Measurements from ENCODE around the gene MYH7B. TPM values are rescaled to one million over a fixed set of nuclear protein-coding genes. Genes with fewer than 3 reads are reported as not detected.
A peak's percentile ranks its signal among the peaks of the same experiment; 100 is the strongest.

The MYH7B gene
- total and polyA plus RNA-seq, 8 donors = 0.09 to 2.3 (median 0.37) TPM

DNA sequence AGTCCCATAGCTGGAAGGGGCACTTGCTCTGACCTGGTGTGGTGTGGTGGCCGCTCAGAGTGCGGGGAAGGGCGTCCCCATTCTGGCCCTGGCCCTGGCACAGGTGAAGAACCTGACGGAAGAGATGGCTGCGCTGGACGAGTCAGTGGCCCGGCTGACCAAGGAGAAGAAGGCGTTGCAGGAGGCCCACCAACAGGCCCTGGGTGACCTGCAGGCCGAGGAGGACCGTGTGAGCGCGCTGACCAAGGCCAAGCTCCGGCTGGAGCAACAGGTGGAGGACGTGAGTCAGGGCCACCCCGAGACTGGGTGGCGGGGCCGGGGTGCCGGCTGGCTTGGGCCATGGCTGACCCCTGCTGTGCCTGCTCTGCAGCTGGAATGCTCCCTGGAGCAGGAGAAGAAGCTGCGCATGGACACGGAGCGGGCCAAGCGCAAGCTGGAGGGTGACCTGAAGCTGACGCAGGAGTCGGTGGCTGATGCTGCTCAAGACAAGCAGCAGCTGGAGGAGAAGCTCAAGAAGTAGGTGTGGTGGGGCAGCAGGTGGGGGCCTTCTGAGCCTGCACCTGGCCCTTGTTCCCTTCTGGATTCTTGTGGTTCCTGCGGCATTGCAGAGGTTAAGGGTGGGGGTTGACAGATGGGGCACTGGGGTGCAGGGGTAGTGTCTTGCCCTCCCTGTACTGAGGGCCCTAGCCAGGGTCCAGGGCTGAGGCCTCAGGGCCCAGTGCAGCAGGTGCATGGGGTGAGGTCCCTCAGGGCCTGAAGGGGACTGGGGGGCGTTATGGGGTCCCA lies 40.8 kb downstream of the MYH7B start:
- H3K9me3 ChIP-seq = no peaks in the 10 kb centered on the region
- H3K27me3 ChIP-seq = no peaks in the 10 kb centered on the region
- peaks cover 0 to 51% (median 17%) of the 10 kb centered on the region in 3 donors for H3K36me3 ChIP-seq
- no peak for FAIRE-seq
- no peak overlapping the region for H3K27ac ChIP-seq
- DNase-seq = peak in 1 of 6 donors; percentile 72
- intact Hi-C loops (cut with DNase I) = no loop called here
- no peak overlapping the region for H3K4me3 ChIP-seq
- no peak for ATAC-seq
- H3K4me1 ChIP-seq = no peaks in the 10 kb centered on the region
- WGBS, 2 donors = 95 to 99% methylated on average over 25 to 26 of the region's 26 CpGs
- TF ChIP-seq, protein P1, sequence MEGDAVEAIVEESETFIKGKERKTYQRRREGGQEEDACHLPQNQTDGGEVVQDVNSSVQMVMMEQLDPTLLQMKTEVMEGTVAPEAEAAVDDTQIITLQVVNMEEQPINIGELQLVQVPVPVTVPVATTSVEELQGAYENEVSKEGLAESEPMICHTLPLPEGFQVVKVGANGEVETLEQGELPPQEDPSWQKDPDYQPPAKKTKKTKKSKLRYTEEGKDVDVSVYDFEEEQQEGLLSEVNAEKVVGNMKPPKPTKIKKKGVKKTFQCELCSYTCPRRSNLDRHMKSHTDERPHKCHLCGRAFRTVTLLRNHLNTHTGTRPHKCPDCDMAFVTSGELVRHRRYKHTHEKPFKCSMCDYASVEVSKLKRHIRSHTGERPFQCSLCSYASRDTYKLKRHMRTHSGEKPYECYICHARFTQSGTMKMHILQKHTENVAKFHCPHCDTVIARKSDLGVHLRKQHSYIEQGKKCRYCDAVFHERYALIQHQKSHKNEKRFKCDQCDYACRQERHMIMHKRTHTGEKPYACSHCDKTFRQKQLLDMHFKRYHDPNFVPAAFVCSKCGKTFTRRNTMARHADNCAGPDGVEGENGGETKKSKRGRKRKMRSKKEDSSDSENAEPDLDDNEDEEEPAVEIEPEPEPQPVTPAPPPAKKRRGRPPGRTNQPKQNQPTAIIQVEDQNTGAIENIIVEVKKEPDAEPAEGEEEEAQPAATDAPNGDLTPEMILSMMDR (IDR thresholded peaks at IDR 0.05) = no peak

DNA sequence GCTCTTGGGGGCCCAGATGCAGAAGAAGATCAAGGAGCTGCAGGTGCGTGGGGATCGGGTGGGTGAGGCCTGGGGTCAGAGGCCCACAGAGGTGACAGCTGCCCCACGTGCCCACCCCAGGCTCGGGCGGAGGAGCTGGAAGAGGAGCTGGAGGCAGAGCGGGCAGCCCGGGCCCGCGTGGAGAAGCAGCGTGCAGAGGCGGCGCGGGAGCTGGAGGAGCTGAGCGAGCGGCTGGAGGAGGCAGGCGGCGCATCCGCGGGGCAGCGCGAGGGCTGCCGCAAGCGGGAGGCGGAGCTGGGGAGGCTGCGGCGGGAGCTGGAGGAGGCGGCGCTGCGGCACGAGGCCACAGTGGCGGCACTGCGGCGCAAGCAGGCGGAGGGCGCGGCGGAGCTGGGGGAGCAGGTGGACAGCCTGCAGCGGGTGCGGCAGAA lies 41.5 kb downstream of the MYH7B start:
- ATAC-seq = peak in 3 of 4 donors; percentile 17 to 34 (median 20)
- FAIRE-seq = no peak
- 81 to 87% methylated on average over 17 to 39 of the region's 39 CpGs for WGBS, 2 donors
- TF ChIP-seq, protein P1 (IDR thresholded peaks at IDR 0.05) = no peak
- H3K9me3 ChIP-seq = no peaks in the 10 kb centered on the region
- H3K27ac ChIP-seq = no peak overlapping the region
- H3K4me3 ChIP-seq = no peak overlapping the region
- DNase-seq = peak in 1 of 6 donors; percentile 72
- H3K27me3 ChIP-seq = no peaks in the 10 kb centered on the region
- H3K36me3 ChIP-seq = peaks cover 0 to 53% (median 21%) of the 10 kb centered on the region in 3 donors
- H3K4me1 ChIP-seq = no peaks in the 10 kb centered on the region
- intact Hi-C loops (cut with DNase I) = no loop called here

- Histone ChIP-seq H3K9me3 (no peaks in the 10 kb centered on the region), H3K36me3 (peaks cover 0 to 59% (median 27%) of the 10 kb centered on the region in 3 donors), H3K4me3 (no peak overlapping the region), H3K27me3 (no peaks in the 10 kb centered on the region), H3K4me1 (no peaks in the 10 kb centered on the region), H3K27ac (no peak overlapping the region)
- intact Hi-C loops (cut with DNase I) = no loop called here
- 95% methylated on average over 2 of the region's 2 CpGs for WGBS, 2 donors
- TF ChIP-seq, protein P1 (IDR thresholded peaks at IDR 0.05) = no peak
- FAIRE-seq (no peak), ATAC-seq (no peak), DNase-seq (peak in 1 of 6 donors; percentile 21)
These were observed 42.1 kb downstream of the MYH7B start for GRCh38 chr20:34997774-34998173.

- intact Hi-C loops (cut with DNase I) = no loop called here
- no peak for FAIRE-seq
- Histone ChIP-seq H3K4me1 (no peaks in the 10 kb centered on the region), H3K36me3 (peaks cover 0 to 65% (median 34%) of the 10 kb centered on the region in 3 donors), H3K27me3 (no peaks in the 10 kb centered on the region), H3K9me3 (no peaks in the 10 kb centered on the region), H3K27ac (no peak overlapping the region), H3K4me3 (no peak overlapping the region)
- 93% methylated on average over 28 of the region's 28 CpGs for WGBS, 2 donors
- no peak for ATAC-seq
- peak in 1 of 6 donors; percentile 64 for DNase-seq
- TF ChIP-seq, protein P1 (IDR thresholded peaks at IDR 0.05) = no peak
These were observed 42.8 kb downstream of the MYH7B start for GRCh38 chr20:34998331-34998950.

All from pancreas (tissue), 10 donors.